Stimulated activated CD4-positive, alpha-beta T cell treated with anti-CD3 and anti-CD28 coated beads, Interleukin-4, amount 100 ng/mL, for 24 hours (primary cell): ENCODE results near the gene TGFBR1.

Experiments used
- DNase-seq: peaks from one replicate; pipeline ENCODE4 v3.0.0-alpha.2; 2020

Gene TGFBR1

DNA sequence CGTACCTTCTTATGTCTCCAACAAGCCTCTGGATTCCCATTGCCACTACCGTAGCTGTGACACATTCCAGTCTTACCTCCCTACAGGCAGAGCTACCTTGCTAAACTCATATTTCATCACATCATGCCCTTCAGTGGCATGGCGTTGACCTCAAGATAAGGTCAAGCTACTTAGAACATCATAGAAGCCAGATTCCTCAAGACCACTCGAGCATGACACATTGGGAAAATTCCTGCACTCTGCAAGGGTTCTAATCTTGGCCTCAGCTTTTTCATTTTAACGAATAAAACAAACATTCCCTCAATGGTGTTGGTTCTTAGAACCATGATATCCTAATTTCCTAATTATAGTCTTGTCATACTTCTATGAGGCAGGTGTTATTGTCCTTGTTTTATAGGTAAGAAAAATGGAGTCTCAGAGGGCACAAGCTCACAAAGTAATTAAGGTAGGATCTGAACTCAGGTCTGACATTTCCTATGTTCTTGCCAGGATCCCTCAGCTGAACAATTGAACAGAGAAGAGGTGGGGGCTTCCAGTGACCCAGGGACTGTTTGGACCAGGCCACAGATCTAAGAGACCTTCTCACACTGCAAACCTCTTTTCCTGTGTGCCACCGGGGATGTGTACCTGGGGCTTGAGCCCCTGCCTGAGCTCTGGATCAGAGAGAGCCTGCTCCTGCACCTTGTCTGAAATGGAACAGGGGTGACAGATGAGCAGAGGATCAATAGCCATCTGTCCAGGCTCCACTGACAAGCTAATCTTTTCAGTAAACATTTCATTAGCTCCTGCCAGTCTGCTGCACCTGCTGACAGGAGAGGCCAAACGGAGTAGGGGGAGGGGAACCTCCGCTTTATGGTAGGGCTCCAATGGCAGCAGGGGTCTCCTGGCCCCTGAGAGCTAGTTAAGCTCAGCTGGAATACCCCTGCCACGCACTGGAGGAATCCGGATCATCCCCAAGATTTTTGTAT, 67.5 kb downstream of the TGFBR1 start:
- DNase-seq, result no peak

DNA sequence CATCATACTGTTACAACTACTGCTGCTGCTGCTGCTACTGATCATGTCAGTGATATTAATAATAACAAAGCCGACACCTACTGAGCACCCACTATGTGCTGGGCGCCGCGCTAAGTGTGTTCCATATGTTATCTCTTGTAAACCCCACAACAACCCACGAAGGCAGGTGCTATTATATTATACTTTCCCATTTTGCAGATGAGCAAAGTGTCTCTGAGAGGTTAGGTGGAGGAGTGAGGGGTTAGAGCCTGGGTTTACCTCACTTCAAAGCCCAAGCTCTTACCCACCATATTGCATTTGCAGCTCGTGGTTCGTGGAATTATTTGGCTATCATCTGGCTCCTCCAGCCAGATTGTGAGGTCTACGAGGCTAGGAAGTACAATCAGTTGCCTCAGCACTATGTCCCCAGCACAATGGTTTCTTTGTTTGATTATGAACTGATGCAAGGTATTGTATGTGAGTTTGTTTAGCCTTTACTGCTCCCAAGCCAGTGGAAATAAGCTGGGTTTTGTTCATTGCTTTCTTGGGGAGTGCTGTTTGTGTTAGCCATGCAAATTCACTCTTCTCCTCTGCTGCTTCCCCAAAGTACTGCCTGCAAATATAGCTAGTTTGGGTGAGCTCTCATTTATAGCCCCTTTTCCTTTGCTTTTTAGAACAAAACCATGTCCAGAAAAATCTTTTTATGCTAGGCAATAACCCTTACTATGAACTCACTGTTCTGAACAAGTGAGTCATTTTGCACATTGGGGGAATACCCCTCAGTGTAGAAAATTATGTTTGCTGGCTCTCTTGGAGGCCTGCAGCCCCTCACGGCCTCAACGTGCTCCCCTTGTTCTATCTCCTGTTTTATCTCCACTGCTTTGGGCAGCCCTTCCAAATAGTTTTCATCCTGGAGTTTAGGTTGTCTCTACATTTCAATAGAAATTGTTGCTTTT, 68.9 kb downstream of the TGFBR1 start:
- no peak for DNase-seq

DNA sequence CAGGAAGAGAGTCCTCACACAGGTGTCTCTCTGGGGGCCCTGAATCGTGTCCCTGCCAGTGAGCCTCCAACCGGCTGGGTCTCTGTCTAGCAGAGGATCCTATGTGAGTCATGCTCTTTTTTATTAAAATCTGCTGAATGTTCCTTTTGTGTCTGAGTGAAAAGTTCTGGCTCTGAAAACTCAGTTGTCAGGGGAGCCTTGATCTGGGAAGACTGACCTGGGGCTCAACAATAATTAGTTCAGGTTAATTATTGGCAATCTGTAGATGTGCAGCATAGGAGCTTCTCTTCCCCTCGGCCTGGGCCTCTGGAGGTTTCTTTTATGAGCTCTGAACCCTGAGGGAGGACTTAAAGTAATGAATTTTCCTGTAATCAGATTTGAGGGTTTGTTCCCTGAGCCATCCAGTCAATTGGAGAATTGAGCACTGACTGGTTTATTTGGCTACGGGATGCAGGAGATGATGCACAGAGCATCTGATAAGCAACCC, 71.7 kb downstream of the TGFBR1 start:
- no peak for DNase-seq

DNA sequence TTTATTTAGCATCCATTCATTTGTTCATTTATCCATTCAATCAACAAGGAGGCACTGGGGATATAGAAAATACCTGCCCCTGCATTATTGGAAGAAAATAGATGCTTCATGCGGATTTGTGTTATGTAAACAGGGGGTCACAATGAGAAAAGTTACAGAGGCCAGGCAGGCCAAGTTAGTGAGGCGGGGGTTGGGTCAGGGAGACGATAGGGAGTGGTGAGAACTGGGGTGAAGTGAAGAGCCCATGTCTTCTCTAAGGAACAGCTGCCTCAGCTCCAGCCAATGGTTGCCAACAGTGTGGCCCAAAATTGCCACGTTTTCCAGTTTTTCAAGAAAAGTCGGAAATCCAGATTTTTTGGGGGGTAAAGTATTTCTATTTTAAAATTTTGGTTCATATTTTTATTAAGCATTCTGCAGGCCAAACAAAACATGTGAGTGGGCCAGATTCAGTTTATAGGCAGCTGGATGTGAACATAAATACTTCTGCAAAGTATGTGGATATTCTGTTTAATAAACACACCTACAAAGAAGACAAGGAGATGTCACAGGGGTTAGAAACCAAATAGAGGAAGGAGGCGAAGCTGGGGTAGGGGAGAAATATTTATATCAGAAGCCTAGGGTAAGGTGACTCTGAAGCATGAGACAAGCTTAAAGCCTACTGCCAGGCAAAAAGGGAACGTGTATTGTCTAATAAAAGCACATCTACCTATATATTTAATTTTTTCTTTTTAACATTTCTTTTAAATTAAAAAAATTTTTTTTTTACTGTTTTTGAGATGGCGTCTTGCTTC, 72.9 kb downstream of the TGFBR1 start:
- DNase-seq, result no peak

DNA sequence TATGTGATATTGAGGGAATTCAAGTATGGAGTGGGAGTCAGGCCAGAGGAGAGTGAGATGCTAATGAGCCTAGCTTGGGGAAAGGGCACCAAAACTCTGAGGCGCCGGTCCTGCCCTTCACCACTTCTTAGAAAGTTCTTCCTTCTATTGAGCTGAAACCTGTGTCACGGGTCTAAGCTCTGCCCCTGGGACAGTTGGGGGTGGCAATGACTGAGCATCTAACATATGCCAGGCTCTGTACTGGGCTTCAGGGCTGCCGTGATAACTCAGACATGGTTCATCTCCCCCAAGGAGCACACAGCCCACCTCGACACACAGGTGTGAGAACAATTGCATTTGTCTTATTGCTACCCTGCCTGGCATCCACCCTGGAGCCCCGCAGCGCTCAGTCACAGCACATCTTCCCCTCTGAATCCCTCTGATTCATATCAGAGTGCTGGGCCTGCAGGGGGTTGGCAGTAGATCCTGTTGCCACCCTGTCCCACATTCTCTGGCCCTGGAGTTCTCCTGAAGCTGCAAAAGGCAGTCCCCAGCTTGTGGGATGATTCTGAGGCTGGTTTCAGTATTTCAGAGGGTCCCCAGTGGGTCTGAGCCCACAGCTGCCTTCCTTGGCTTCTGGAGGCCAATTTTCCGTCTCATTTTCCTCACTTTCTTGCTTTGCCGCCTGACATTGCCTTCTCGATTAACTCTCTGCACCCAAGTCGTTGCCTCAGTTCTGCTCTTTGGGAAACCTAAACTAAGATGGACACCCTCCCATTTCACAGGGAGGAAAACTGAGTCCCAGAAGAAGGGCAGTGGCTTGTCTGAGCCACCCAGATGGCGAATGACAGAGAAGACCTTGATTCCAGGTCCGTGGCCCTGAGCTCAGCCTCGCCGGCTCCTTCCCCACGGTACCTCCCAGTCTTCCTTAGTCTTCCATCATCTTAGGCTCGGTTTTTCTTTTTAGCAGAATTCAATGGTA, 74.3 kb downstream of the TGFBR1 start:
- DNase-seq, result no peak

DNA sequence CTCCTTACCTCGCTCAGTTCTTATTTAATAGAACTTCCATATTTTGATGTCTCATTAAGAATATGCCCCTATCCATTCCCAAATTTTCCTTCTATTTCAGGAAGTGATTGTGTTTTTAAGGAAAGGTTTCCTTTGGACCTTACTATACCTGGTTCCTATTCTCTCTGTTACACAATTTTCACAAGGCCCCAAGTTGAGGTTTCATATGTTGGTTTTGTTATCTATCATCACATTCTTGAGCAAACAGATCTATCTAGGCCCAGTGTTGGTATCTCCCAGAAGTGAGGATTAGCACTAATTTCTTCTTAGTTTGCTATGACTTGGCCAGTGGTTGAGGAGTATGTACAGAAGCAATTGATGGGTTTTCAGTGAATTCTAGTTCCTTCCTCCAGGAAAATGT, 75.3 kb downstream of the TGFBR1 start:
- DNase-seq, result no peak

DNA sequence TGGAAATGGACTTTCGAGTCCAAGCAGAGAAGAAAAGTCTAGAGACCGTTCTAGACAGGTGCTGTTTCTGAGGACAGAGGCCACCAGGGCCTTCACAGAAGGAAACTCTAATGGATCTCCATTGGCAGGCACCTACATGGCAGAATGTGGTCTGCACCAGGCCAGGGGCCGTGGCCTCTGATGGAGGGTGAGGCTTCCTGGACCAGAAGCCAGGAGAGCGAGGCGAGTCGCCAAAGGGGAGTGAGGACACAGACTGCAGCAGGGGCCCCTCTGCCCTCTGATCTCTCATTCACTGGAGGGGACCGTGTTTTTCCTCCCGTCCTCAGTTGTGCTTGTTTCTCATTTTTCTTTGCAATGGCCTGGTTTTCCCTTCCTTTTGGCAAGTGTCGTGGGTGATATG, 75.7 kb downstream of the TGFBR1 start:
- DNase-seq, result no peak

DNA sequence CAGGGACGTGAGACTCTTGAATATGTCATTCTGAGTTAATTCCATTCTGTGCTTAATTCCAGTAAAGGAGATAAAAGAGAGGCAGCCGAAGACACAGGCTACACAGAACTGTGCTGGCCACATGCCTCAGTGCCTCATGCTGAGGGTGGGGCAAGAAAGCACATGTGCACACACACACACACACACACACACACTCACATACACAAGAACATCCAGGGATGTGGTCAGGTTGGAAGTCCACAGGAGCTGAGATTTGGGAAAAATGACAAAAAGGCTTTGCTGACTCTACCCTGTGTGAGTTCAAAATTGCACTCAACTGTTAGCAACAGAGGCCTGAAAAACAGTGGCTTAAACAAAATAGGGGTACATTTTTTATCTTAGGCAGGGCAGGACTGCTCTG, 76.3 kb downstream of the TGFBR1 start:
- no peak for DNase-seq

DNA sequence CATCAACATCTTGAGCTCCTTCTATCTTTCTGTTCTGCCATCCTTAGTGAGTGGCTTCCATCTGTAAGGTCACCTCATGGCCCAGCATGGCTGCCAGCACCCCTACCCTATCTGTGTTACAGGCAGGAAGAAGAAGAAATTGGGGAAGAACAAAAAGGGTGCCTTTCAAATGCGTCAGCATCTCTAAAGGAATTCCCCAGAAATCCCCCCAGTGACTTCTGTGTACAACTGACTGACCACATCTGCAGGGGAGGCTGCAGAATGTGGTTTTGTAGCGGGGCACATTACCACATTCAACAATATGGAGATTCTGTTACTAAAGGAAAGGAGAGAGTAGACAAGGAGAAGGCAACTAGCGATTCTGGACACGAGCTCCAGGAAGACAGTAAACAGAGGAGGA, 76.7 kb downstream of the TGFBR1 start:
- DNase-seq, result no peak

DNA sequence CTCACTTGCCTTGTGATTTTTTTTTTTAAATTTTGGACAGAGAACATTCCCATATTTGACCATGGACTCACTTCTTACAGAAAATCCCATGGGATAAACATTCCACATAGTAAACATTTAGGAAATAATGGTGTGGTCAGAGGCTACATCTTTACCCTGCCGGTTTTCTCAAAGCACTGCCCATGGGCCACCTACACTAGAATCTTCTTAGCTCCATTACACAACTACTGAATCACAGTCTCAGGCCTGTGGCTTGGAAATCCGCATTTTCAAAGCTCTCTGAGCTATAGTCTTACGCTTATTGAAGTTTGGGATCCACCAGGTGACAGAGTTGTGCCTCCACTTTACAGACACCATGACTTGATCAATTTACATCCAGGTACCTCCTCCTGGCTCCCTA, 77.4 kb downstream of the TGFBR1 start:
- no peak for DNase-seq

DNA sequence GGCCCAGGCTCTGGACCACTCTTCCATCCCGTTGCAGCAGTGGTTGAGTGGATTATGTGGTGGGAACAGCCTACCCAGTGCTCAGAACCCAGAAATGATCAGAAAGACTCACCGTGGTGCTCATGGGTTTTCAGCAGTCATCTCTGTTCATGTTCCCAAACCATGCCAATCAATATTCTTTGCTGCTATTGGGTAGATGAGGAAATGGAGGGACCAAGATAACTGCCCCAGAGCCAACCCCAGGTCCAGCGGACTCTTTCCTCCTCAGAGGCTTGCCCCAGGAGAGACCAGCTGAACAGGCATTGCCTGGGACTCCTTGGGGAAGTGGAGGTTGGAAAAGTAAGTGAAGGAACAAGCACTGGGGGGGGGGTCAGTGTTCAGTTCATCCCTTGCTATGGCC, 78.7 kb downstream of the TGFBR1 start:
- DNase-seq, result no peak

DNA sequence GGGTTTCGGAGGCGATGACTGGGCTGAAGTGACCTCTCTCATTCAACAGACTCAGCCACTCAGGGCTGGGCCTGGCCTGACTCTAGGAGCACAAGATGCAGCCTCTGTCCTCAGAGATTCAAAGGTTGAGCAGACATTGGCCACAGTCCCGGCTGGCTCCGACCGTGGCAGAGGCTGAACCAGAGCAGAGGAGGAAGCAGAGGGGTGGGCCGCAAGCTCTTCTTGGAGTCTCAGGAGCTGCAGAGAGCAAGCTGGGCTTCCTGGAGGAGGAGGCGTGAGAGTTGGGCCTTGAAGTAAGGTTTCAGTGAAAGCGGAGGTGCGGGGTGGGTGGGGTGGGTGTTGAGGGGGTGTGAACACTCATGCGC, 79.2 kb downstream of the TGFBR1 start:
- DNase-seq, result no peak

DNA sequence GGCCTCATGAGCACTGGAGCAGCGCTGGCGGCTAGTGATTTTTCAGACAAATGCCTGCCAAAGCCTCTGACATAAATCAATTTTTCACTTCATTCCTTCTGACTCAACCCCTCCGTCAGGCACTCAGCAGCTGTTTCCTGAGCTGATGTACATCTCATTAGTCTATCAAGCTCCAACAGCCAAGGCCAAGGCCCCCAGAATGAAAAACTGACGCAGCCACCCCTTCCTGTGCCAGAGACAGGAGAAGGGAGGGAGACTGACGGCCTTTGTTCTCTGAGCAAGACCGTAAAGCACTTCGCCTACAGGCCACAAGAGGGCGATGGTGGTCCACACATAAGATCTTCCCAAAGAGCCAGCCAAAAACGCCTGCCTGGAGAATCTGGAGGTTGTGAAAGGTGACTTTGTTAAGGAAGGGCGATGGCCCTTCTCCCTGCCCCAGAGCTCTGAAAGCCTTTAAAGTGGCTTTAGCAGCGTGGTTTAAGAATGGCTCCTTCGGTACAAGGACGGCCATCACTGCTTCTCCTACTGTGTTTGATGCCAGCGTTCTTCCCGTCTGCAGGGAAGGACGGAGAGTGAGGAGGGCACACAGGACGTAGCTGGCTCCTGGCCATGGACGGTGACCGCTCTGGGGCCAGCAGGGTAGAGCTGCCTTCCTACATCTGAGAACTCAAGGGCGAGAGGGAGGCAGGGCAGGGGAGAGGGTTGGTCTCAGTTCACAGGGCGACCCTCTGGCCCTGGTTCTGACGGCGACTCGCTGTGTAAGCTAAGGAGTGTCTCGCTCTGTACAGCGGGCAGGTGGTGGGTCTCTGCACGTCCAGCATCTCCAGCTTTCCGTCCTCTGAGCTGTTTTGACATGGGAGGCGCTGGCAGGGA, 79.8 kb downstream of the TGFBR1 start:
- DNase-seq, result peak; percentile 77

DNA sequence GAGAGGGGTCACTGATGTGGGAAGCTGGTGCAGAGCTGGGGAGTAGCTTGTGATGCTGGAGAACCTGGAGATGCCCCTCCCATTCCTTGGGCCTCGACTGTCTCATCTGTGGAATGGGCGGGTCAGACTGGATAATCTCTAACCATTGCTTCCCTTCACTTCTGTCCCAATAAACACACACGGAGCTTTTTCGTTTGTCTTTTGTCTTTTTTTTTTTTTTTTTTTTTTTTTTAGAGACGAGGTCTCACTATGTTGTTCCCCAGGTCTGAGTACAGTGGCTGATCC, 80.4 kb downstream of the TGFBR1 start:
- no peak for DNase-seq

DNA sequence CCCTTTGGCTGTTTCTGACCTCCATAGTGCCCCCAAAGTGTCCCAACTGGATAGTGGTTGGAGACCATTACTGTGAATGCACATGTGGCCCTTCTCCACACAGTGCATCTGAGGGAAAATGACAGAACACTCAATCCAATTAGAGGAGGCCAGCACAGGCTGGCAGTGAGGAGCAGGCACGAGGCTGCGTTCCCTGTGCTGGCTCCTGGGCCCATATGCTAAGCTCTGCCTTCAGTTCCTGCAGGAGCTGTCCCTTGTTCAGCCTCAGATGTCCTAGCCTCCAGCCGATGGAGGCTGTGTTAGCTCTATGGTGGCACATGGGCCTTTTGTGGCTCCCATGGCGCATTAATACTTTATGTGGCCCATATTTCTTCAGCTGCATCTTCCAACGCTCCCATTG, 81.0 kb downstream of the TGFBR1 start:
- no peak for DNase-seq

DNA sequence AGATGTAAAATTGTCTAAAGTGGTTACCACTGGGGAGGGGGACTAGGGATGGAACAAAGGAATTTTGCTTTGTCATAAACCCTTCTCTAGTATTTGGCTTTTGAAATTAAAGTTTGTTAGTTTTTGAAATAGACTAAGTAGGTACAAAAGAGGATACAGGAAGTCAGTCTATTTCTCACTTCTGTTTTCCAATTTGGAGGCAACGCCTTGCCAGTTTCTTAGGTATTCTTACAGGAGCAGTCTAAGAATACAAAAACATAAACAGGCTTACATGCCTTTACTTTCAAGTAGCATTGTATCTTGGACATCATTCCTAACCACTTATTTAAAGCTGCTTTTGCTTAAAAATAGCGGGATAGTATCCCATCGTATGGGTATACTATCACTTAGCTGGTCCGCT, 82.4 kb downstream of the TGFBR1 start:
- no peak for DNase-seq

DNA sequence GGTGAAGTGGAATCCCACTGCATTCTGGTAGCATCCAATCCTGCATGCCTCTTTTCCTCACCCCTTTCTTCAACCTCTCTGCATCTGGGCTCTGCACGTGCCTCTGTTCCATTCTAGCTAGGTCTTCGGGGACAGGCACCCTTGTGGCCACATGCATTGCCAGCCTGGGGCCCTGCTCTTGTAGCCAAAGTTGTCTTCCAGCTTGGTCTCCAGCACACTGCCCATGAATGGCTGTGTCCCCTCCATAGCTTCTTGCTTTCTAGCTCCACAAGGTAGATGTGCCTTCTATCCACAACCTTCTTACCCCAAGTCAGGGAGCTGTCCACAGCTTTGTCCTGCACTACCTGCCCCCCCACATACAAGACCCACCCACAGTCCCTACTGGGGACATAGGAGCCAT, 84.3 kb downstream of the TGFBR1 start:
- no peak for DNase-seq

DNA sequence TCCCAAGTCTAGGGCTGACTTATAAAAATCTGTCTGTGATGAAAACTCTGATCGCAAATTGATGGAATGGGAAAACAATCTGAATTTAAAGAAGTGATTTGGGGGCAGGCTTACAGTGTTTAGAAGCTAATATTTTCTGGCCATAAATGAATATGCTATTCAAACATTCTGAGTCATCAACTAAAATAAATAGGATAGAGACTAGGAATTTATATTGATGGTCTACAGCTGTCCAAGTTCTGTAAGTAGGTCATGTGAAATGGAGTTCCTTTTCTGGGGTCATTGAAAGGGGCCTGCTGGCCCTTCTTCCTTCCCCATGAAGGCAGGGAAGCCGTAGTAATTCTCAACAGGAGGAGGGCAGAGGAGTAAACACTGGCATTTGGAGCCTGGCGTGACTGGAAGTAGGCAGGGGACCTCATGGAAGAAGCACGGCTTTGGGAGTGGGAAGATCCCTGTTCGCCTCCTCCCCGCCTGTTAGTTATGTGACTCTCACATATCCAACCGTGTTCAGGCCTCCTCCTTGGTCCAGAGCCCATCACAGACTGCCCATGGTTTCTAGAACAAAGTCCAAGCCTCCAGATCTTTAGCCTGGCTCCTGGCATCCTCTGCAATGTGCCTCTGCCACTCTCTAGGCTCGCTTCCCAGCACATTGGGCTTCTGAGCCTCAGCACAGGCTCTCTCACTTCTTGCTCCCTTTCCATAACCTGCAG, 85.1 kb downstream of the TGFBR1 start:
- no peak for DNase-seq

DNA sequence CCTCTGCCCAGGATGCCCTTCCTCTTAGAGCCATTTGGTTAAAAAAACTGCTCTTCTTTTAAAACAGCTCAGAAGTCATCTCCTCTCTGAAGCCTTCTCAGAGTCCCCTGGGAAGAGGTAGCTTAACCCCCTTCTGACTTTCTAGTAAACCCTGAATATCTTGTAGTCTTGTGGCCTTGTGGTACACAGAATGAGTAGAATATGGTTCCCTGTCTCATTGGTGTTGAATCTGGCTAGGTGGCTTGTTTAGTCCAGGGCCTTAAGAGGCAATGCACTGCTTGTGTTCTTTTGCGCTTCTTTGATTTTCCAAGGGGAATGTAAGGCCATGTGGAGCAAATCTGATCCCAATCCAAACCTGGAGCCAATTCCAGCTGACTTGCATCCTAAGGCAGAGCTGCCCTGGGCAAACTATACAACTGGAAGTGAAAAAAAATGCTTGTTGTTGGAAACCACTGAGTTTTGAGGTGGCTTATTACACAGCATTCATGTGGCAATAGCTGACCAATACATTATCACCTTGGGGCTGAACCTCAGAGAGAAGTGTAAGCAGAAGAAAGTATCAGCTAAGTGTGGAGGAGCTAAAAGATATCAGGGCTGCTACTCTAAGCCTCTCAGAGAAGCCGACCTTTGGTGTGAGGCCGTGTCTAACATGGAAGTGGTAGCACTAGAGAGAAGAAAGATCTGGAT, 85.8 kb downstream of the TGFBR1 start:
- DNase-seq, result no peak
